Measurements from ENCODE around the gene PDE6A. TPM values are rescaled to one million over a fixed set of nuclear protein-coding genes. Genes with fewer than 3 reads are reported as not detected.

PDE6A gene
- total and polyA plus RNA-seq, 2 of the 13 experiments (the other 11 are each of a cell fraction or from before 2014, with no cell fraction given): 0.01 TPM; not detected in 1

GRCh38 chr5:149960272-149961185 is 15.9 kb upstream of the PDE6A start, which contains the start of gene SLC26A2 (continued):
- TF ChIP-seq USF2 (IDR thresholded peaks at IDR 0.05; ENCODE audit: low read depth, low read length) (peak; percentile 97), USF2 (CRISPR knock-in tag; IDR thresholded peaks at IDR 0.05; ENCODE audit: borderline replicate concordance) (peak; percentile 99; the same call in 1 of the 2 replicates), CERS6 (CRISPR knock-in tag; IDR thresholded peaks at IDR 0.05) (no peak), ZEB1 (IDR thresholded peaks at IDR 0.05; ENCODE audit: insufficient replicate concordance, low read depth) (peak; percentile 49), ZFP41 (CRISPR knock-in tag; IDR thresholded peaks at IDR 0.05; ENCODE audit: borderline replicate concordance) (peak; percentile 87; the same call in 1 of the 2 replicates), ZNF263 (CRISPR knock-in tag; IDR thresholded peaks at IDR 0.05) (peak; percentile 82), BRD4 (CRISPR knock-in tag; IDR thresholded peaks at IDR 0.05) (no peak), GLMP (CRISPR knock-in tag; IDR thresholded peaks at IDR 0.05; ENCODE audit: borderline replicate concordance) (no peak), YEATS4 (CRISPR knock-in tag; IDR thresholded peaks at IDR 0.05; ENCODE audit: borderline replicate concordance) (peak; percentile 62; the same call in 1 of the 2 replicates), FOXO1 (CRISPR knock-in tag; IDR thresholded peaks at IDR 0.05) (peak; percentile 24; the same call in 1 of the 2 replicates), ZMYM2 (CRISPR knock-in tag; IDR thresholded peaks at IDR 0.05) (no peak), ZBTB34 (CRISPR knock-in tag; IDR thresholded peaks at IDR 0.05) (no peak)
- TF ChIP-seq, protein P1, sequence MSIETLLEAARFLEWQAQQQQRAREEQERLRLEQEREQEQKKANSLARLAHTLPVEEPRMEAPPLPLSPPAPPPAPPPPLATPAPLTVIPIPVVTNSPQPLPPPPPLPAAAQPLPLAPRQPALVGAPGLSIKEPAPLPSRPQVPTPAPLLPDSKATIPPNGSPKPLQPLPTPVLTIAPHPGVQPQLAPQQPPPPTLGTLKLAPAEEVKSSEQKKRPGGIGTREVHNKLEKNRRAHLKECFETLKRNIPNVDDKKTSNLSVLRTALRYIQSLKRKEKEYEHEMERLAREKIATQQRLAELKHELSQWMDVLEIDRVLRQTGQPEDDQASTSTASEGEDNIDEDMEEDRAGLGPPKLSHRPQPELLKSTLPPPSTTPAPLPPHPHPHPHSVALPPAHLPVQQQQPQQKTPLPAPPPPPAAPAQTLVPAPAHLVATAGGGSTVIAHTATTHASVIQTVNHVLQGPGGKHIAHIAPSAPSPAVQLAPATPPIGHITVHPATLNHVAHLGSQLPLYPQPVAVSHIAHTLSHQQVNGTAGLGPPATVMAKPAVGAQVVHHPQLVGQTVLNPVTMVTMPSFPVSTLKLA (IDR thresholded peaks at IDR 0.05): no peak
- TF ChIP-seq, protein P2, sequence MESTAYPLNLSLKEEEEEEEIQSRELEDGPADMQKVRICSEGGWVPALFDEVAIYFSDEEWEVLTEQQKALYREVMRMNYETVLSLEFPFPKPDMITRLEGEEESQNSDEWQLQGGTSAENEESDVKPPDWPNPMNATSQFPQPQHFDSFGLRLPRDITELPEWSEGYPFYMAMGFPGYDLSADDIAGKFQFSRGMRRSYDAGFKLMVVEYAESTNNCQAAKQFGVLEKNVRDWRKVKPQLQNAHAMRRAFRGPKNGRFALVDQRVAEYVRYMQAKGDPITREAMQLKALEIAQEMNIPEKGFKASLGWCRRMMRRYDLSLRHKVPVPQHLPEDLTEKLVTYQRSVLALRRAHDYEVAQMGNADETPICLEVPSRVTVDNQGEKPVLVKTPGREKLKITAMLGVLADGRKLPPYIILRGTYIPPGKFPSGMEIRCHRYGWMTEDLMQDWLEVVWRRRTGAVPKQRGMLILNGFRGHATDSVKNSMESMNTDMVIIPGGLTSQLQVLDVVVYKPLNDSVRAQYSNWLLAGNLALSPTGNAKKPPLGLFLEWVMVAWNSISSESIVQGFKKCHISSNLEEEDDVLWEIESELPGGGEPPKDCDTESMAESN (CRISPR knock-in tag; conservative IDR thresholded peaks at IDR 0.05): peak; percentile 22; the same call in 1 of the 2 replicates
- TF ChIP-seq, protein P3, sequence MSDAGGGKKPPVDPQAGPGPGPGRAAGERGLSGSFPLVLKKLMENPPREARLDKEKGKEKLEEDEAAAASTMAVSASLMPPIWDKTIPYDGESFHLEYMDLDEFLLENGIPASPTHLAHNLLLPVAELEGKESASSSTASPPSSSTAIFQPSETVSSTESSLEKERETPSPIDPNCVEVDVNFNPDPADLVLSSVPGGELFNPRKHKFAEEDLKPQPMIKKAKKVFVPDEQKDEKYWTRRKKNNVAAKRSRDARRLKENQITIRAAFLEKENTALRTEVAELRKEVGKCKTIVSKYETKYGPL (CRISPR knock-in tag; IDR thresholded peaks at IDR 0.05): peak; percentile 20; the same call in 1 of the 2 replicates
